Stimulated activated CD4-positive, alpha-beta T cell treated with anti-CD3 and anti-CD28 coated beads, Interleukin-1b, Interleukin-23, amount 100 ng/mL, for 1 hour (primary cell): ENCODE results near the gene SMIM43.
"Not testable (repeated sequence)": the region's sequence is repeated elsewhere in the genome, so short reads cannot be mapped to it uniquely, and the experiment has no call there.

Experiments
- DNase-seq, 2 donors: peaks; one replicate each; pipeline ENCODE4 v3.0.0-alpha.2; 2020; ENCODE audit warnings: low read depth in 2 of 2

The SMIM43 gene

DNA sequence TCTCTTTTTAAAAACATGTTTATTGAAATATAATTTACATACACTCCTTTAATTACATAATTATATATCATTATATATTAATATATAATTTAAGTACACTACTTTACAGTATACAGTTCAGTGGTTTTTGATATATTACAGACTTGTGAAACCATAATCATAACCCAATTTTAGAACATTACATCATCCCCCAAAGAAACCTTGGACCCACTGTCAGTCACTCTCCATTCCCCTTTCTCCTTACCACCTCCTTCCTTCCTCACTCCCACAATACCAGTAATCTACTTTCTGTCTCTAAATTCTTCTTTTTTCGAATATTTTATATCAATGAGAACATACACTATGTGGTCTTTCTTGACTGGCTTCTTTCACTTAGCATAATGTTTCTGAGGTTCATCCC is 18.2 kb upstream of the SMIM43 start:
- DNase-seq: no peak

DNA sequence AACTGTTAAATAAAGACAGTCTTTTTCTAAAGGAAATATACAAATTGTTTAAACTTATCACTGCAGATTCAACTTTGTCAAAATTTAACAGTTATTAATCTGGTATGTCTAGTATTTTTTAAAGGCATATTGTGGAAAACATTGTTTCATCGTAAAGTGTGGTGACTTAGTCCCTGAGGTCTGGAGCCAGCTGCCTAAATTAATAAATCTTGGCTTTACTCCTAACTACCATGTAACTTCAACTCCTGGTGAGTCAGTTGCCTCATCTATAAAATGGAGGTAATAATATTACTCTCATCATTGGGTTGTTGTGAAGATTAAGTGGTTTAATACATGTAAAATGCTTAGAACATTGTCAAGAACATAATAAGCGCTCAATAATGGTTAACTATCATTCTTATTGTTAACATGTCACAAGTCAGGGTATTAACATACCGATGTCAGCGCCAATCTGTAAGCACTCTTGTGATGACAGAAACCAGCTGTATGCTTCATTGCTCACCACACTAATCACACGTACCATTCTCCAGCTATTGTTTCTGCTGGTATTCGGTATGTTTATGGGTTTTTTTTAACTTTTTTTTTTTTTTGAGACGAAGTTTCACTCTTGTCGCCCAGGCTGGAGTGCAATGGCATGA is 14.1 kb upstream of the SMIM43 start:
- no peak for DNase-seq

DNA sequence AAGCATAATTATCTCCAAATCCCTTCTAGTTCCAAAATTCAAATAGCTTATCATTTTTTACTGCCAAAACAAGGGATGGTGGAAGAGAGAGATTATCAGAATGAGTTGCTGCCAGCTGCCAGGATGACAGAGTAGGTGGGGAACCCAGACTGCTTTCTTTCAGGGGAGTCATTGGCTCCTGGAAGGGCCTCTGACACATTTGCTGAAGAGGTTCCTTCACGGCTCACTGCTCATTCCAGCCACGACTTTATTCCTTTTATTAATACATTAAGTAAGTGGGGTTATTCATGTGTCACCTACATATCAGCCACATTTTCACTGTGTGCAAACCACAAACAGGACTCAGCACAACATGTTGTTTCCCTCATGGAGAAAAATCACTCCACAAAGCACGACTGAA is 12.7 kb upstream of the SMIM43 start:
- no peak for DNase-seq

DNA sequence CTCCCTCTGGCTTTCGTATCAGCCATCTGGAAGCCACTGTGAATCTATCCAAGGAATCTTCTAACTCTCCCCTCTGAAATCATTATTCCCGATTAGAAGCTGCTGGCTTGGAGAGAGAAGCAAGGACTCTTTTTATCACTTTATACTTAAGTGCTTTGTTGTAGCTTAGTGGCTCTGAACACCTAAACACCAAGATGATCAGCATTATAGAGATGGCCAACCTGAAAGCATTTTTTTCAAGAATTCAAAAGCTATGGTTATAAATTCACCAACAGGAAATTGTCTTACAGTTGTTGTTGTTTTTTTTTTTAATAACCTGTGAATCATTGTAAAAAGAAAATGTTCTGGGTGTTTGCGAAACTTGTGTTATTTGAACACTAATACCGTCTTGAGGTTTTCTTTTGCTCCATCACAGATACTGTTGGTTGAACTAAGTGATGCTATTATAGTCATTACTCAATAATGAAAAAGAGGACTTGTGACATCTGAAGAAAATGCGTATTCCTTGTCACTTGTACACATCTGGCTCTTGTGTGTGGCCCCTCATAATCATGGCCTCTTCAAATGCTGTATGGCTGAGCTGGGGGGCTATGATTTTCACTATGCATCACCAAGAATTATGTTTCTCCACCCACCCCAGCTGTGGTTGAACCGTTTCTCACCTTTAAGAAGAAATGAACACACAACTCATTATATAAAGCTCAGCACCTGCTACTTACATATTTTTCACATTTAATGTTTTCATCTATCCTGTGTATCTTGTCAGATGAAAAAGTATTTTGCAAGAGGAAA is 11.8 kb upstream of the SMIM43 start:
- no peak for DNase-seq

DNA sequence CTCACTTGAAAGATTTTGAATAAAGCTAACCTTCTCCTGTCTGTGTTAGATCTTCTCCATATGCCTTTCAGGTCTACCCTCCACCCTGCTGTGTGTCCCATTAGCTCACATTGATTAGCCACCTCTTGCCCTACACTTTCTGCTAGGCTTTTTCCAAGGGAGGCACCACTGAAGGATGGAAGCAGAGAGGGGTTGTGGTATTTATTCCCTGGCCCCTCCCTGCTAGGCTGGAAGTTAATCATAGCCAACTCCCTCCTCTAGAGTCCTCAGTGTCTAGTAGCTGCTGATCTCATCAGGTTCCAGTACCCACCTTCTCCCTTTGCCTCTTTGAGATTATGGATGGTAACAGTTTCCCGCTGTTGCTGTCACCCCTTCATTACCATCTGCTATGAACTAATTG is 8.9 kb upstream of the SMIM43 start:
- DNase-seq: no peak

DNA sequence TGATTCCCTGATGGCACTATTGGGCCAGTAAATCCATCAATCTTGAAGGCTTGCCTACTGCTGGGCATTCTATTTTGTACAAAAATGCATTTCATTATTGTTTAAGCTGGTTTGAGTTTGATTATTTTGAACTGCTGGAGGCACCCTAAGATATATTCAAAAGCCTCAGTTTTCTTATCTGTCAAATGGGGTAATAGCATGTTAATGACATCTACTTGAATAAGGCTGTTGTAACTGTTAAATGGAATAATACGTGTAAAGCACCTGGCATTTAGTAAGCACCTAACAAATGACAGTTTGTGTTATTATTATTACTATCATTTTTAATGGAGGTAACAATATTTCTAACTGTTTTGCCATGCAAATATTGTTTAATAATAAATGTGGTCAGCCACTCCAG is 6.9 kb upstream of the SMIM43 start:
- DNase-seq: no peak

DNA sequence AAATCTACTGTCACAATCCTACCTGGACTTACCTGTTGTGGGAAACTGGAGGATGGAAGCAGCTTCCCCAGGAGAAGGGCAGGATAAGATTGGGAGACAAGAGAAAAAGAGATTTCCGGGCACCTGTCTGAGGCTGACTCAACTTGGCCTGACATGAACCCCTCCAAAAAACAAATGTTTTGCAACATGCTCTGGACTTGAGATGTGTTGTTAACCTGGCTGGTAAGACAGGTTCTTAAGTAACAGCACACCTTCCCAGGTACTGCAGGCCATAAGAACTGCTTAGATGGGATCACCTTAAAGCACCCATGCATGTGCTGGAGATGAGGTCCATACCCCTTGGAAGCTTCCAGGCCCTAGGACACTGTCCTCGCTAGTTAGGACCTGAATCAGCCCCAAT is 4.4 kb upstream of the SMIM43 start:
- no peak for DNase-seq

DNA sequence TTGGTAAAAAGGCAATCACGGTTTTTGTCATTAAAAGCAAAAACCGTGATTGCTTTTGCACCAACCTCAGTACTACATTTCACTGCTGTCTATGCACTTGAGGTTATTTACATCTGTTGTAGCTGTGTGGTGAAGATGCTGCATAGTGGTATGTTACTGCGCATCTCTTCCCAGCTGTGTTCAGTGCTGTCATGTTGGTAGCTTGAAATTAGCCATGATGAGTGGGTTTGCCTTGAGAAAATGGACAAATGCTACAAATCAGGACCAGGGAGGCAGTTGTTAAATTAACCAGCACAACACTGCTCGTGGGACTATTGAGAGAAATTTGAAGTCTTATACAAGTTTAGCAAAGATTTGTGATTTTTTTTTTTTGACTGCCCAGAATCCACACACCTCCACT is 2.2 kb upstream of the SMIM43 start:
- no peak for DNase-seq

DNA sequence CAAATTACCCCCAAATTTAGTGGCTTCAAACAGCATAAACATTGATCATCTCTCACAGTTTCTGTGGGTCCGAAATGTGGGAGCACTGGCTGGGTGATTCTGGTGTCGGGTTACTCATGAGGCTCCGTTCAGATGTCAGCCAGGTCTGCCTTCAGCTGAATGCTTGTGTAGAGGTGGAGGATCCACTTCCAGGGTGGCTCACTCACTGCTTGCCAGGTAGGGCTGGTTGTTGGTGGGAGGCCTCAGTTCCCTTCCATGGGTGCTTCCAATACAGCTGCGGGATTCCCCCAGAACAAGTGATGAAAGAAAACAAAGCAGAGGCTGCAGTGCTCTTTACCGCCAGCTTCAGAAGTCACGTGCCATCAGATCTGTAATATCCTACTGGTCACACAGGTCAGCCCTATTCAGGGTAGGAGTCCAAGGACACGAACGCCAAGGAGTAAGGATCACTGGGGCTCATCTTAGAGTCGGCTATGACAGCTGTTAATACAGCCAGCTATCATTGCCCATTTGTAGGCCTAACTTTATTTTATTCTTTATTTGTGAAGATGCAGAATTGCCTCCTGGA is 1.1 kb upstream of the SMIM43 start:
- DNase-seq: no peak

DNA sequence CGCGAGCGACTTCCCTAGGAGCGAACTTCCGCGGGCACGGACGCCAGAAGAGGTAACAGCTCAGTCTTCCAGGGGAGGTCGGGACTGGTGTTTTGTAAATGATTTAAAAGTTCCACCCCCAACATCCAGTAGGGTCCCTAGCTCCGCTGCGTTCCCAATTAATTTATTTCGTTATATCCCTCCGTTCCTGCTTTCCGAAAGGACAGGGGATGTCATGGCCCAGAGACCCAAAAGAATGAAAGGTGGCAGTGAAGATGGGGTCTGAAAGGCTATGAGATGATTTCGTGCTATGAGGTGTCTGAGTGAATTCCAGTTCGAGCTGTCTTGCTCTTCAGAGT is 373 bp upstream of the SMIM43 start:
- no peak for DNase-seq

DNA sequence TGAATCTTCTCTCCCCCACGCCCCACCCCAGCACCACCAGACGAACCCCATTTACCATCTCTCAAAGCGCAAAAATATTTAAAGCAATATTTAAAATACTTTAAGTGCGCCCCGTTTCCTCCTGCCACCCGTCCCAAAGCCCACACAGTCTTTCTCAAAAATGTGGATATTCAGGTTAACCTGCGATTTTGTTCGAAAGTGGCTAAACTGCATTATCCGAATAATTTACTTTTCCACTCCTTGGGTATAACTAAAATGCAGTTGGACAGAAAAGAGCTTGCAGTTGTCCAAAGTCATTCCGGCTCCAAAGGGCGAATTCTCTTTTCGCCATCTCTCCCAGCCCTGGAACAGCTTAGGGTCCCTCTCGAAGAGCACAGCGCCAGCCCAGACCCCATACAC is 662 bp downstream of the SMIM43 start:
- DNase-seq: no peak

DNA sequence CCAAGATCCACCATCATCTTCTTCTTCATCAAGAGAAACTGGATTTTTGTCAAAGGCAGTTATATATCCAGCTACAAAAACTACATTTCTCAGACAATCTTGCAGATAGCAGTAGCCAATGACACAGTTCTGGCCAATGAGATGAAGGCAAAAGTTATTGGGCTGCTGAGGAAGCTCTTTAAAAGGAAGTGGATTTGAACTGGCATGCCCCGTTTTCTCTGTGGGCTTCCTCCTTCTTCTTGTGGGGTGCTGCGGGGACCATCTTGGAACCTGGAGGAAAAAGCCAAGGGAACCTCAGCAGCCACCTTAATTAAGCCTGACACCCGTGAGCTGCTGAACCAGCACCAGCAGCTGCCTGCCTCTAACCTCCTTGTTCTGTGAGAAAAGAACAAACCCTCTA is 4.8 kb downstream of the SMIM43 start:
- no peak for DNase-seq

DNA sequence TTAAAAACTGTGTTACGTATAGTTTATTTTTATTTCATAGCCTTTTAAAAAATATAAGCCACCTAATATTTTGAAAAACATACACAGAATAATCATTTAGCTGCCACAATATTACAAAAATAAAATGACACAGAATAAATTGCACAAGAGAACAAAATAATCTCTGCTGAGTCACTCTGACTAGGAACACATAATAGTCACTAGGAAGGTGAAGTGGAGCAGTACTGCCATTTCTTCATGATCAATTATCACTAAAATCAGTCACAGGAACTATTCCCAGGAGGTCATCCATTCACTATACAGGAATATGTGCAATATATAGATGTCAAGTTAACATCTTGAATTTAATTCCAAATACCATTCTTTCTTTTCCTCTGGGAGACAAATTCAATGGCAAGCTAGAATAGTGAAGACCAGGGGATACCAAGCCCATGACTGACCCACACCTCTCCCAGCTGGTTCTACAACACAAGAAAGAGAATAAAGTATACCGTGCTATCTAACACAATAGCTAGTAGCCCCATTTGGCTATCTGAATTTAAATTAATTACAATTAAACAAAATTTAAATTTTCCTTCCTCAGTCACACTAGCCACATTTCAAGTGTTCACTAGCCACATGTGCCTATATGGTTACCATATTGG is 5.9 kb downstream of the SMIM43 start:
- DNase-seq: no peak

DNA sequence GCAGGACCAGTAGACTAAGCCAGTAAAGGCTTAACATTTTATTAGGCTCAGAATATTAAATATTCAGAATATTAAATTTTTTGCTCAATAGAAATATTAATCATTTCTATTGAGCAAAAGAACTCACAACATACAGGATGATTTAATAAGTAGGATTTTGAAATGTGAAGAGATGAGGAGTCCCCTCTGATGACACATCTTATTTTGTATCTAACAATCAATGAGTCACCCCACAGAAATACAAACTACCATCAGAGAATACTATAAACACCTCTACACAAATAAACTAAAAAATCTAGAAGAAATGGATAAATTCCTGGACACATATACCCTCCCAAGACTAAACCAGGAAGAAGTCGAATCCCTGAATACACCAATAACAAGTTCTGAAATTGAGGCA is 12.8 kb downstream of the SMIM43 start:
- not testable (repeated sequence) for DNase-seq

DNA sequence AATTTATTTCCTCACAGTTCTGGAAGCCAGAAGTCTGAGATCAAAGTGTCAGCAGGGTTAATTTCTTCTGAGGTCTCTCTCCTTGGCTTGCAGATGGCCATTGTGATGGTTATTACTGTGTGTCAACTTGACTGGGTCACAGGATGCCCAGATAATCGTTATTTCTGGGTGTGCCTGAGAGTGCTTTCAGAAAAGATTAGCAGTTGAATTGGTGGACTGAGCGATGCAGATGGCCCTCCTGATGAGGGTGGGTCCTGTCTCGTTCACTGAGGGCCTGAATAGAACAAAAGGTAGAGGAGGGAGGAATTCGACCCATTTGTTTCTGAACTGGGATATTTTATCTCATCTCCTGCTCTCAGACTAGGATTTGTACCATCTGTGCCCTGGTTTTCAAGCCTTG is 15.7 kb downstream of the SMIM43 start:
- DNase-seq: no peak

DNA sequence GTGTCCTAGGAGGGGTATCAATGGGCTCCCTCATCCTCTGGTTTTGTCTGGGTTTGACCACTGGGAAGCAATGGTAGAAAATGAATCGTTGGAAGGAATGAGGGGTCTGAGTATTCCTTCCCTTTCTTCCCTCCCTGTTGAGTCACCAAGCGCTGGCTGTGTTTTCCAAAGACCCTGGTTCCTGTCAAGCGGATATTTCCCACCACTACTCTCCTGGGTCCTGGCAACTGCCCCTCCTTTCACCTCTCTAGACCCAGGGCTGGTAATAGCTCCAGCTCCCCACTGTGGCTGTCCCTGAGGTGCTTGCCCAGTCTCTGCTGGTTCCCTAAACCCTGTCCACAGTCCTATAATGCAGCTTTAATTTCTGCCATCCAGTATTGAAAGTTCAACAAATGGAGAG is 22.2 kb downstream of the SMIM43 start:
- DNase-seq: no peak

DNA sequence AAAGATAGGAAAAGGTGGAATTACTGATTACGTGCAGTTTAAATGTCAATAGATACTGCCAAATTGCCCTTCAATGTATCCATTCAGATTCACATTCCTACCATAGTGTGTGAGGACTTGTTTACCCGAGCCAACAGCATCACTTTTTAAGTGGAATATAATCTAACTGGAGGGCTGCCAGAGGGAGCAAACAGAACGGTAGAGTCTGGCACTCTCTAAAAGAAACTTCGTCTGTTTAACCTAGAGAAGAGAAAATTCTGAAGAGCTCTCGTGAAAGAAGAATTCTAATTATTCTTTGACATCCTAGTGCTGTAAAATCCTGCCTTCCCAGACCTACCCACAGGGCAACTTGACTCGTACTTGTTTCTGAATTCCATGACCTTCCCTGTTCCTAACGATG is 23.2 kb downstream of the SMIM43 start:
- DNase-seq: no peak

DNA sequence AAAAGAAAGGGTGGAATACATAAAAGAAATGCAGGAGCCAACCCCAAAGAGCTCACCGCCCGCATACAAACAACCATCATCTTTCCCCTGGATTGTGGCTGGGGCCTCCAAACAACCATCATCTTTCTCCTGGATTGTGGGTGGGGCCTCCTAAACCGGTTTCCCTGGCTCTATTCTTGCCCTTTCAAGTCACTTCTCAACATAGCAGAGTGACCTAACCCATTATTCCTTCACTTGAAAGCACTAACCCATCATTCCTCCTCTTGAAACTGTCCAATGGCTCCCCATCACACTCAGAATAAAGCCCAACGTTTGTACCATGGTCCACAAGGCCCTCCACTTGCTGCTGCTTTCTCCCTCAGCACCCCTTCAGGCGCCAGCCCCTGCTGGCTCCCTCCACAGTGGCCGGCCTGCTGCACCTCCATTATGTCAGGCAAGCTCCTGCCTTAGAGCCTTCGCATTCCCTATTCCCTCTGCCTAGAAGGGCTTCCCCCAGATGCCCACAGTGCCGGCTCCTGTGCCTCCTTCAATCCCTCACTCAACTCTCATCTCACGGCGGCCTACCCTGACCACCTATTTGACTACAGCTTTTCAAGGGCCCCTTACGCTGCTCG is 24.1 kb downstream of the SMIM43 start:
- DNase-seq: no peak

DNA sequence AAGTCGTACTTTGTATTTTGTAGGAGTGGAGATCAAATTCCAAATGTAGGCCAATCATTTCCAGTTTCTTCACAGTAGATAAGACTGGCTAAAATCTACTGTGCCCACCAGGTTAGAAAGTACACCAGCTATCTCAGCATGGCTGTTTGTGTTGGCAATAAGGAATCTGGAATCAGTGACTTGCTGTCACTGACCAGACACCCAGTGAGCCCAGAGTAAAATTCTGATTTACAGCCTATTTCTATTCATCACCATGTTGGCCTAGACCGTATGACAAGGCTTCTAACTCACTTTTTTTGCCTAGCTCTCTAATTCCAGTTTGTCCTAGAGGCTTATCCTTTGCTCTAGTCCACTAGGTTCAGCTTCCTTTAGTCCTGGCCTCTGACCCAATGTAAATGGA is 25.4 kb downstream of the SMIM43 start:
- no peak for DNase-seq

DNA sequence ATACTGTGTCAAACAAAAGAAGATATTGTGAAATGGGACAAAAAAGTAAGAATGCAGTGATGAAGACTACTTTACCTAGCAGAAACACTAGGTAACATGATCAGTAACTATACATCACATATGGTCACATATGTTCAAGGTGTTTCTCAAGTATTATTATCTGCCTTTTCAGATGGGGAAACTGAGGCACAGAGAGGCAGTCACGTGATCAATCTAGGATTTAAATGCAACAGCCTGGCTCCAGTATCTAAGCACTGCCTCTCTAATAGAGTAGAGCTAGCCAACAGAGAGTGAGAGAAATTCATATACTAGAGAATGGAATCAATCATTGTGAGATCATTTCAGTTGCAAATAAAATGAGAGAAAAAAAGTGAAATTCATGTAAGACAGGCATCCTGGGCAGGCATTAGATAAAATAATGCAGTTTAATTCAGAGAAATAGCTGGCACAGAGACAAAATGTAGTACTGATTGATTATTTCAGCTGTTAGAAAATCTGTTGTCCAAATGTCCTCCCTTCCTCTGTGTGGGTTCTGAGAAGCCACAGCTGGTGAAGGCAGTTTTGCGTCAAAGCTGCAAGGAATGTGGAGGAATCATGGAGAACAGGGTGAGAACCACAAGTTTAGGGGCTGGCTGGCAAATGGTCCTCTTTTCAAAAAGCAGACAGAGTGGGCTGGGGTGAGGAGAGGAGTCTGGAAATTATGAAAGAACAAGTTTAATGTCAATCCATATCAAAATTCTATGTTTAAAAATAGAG is 26.0 kb downstream of the SMIM43 start:
- no peak for DNase-seq

DNA sequence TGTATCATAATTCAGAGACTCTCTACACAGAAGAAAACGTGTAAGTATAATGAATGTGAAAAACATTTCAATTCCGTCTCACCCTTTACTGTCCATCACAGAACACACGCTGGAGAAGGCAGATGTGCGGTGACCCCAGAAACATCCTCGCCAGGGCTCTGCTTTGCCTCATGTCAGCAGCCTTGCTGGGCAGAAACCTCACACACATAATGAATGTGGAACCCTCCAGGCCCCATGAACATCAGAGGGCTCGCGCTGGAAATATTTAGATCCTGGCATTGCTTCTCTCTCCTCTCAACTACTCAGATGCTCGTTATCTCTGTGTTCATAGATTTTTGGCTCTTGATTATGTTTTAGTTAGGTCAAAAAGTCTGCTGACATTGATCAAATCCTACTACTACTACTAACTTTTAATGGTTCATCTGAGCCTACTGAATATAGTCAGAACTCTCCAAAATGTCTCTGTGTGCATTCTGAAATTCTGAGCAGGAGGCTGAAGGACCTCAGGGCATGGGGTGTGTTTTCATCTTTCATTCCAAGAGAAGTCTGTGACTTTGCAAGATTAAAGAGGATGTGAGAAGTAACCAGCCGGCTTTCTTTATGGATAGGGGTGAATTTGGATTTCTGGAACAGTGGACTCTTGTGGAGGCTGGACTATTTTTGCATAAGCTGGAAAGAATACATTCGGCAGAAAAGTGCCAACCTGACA is 27.0 kb downstream of the SMIM43 start:
- no peak for DNase-seq
